HepG2 (cell line): ENCODE data around the gene ANKRD13D. TPM values are rescaled to one million over a fixed set of nuclear protein-coding genes. Genes with fewer than 3 reads are reported as not detected.

ENCODE experiments used
- CBFB ChIP-seq: sonication (generic); formaldehyde crosslinking; IDR thresholded peaks from 2 replicates; pipeline ENCODE4 v1.4.0; 2020; ENCODE audit warnings: missing genetic modification reagents
- E2F2 ChIP-seq: sonication (generic); formaldehyde crosslinking; IDR thresholded peaks from 2 replicates; pipeline ENCODE4 v1.4.0; 2020; ENCODE audit warnings: missing genetic modification reagents, borderline replicate concordance
- EZH2 ChIP-seq: conservative IDR thresholded peaks from 2 replicates; pipeline ENCODE4 v1.6.1; 2012; ENCODE audit warnings: mild to moderate bottlenecking, low read depth, low read length, moderate library complexity
- LCORL ChIP-seq, 2 experiments: fragments of 450-650 bp in 1 of 2; sonication (generic) in 1 of 2; formaldehyde crosslinking in 1 of 2; IDR thresholded peaks; 2 replicates each; pipeline versions ENCODE4 v1.5.0 to v1.6.1; 2017 to 2020; ENCODE audit warnings: antibody characterized with exemption in 1 of 2, missing genetic modification reagents in 1 of 2
- LRRFIP1 ChIP-seq: sonication (generic); formaldehyde crosslinking; conservative IDR thresholded peaks from 2 replicates; pipeline ENCODE4 v1.4.0; 2020; ENCODE audit warnings: missing genetic modification reagents
- MIER2 ChIP-seq: IDR thresholded peaks from 2 replicates; pipeline ENCODE4 v1.6.1; 2016; ENCODE audit warnings: missing biosample characterization, missing genetic modification reagents
- PAWR ChIP-seq: sonication (generic); formaldehyde crosslinking; IDR thresholded peaks from 2 replicates; pipeline ENCODE4 v1.4.0; 2020; ENCODE audit warnings: missing genetic modification reagents, mild to moderate bottlenecking, borderline replicate concordance
- PHF21A ChIP-seq: sonication (generic); formaldehyde crosslinking; IDR thresholded peaks from 2 replicates; pipeline ENCODE4 v1.5.0; 2020; ENCODE audit warnings: mild to moderate bottlenecking, missing genetic modification reagents
- RBAK ChIP-seq: sonication (generic); formaldehyde crosslinking; IDR thresholded peaks from 2 replicates; pipeline ENCODE4 v1.5.1; 2020; ENCODE audit warnings: mild to moderate bottlenecking, missing genetic modification reagents
- SRSF4 ChIP-seq: fragments of 200-400 bp; formaldehyde crosslinking; IDR thresholded peaks from one replicate; pipeline ENCODE4 v1.6.1; 2018; ENCODE audit warnings: mild to moderate bottlenecking, low read depth, low read length, moderate library complexity; ENCODE audit not compliant: poor library complexity, severe bottlenecking
- TOE1 ChIP-seq: sonication (generic); formaldehyde crosslinking; IDR thresholded peaks from 2 replicates; pipeline ENCODE4 v1.4.0; 2020; ENCODE audit warnings: mild to moderate bottlenecking, missing genetic modification reagents
- WIZ ChIP-seq: sonication (generic); formaldehyde crosslinking; IDR thresholded peaks from 2 replicates; pipeline ENCODE4 v1.5.1; 2020; ENCODE audit warnings: mild to moderate bottlenecking, missing genetic modification reagents
- ZKSCAN8 ChIP-seq: IDR thresholded peaks from 2 replicates; pipeline ENCODE4 v1.6.1; 2016; ENCODE audit warnings: borderline replicate concordance, missing genetic modification reagents, missing compliant biosample characterization
- ZNF431 ChIP-seq: sonication (generic); formaldehyde crosslinking; IDR thresholded peaks from 2 replicates; pipeline ENCODE4 v1.9.0; 2022; ENCODE audit warnings: missing genetic modification reagents, low read depth, mild to moderate bottlenecking, borderline replicate concordance
- ZNF883 ChIP-seq: sonication (generic); formaldehyde crosslinking; IDR thresholded peaks from 2 replicates; pipeline ENCODE4 v1.5.1; 2020; ENCODE audit warnings: mild to moderate bottlenecking, missing genetic modification reagents; ENCODE audit errors: not compliant biosample characterization
- ZSCAN30 ChIP-seq: sonication (generic); formaldehyde crosslinking; IDR thresholded peaks from 2 replicates; pipeline ENCODE4 v1.5.0; 2020; ENCODE audit warnings: mild to moderate bottlenecking, missing genetic modification reagents
- ZZZ3 ChIP-seq: sonication (generic); formaldehyde crosslinking; IDR thresholded peaks from 2 replicates; pipeline ENCODE4 v1.4.0; 2020; ENCODE audit warnings: missing genetic modification reagents, mild to moderate bottlenecking, borderline replicate concordance
- polyA plus RNA-seq, 8 experiments: library from polyadenylated mRNA; depleted of rRNA in 3 of 8; stranded (reverse) in 7 of 8; unstranded in 1 of 8; fragments of >200 nt; fragmentation: Illumina TruSeq in 4 of 8; extraction: Trizol in 4 of 8; gene quantifications; 2 replicates each; pipeline versions ENCODE4 v1.2.1 to v1.2.3, GENCODE V29; 2011 to 2016; ENCODE audit warnings: low read depth in 4 of 8, missing spikeins in 1 of 8, mixed read lengths in 1 of 8; ENCODE audit not compliant: insufficient read depth in 1 of 8
- total RNA-seq, 5 experiments: library from RNA; depleted of rRNA; stranded (reverse); fragments of >200 nt; fragmentation: Illumina TruSeq; extraction: Trizol; gene quantifications; 2 replicates each; pipeline ENCODE4 v1.2.3, GENCODE V29; 2016; ENCODE audit warnings: low read depth in 1 of 5
- TF ChIP-seq, protein P1 (sequence below): sonication (generic); formaldehyde crosslinking; IDR thresholded peaks from 2 replicates; pipeline ENCODE4 v1.5.0; 2020; ENCODE audit warnings: missing genetic modification reagents
- TF ChIP-seq, protein P2 (sequence below): sonication (generic); formaldehyde crosslinking; IDR thresholded peaks from 2 replicates; pipeline ENCODE4 v1.4.0; 2020; ENCODE audit warnings: missing genetic modification reagents, low read depth, mild to moderate bottlenecking, borderline replicate concordance
- TF ChIP-seq, protein P3 (sequence below): sonication (generic); formaldehyde crosslinking; conservative IDR thresholded peaks from 2 replicates; pipeline ENCODE4 v1.8.0; 2022; ENCODE audit warnings: low read depth, missing genetic modification reagents
- TF ChIP-seq, protein P4 (sequence below): sonication (generic); formaldehyde crosslinking; IDR thresholded peaks from 2 replicates; pipeline ENCODE4 v1.8.0; 2022; ENCODE audit warnings: mild to moderate bottlenecking, missing genetic modification reagents, moderate library complexity

The ANKRD13D gene
- total and polyA plus RNA-seq, 2 of the 13 experiments (the other 11 are each of a cell fraction or from before 2014, with no cell fraction given): 18.6 to 27.3 TPM

- no peak for TF ChIP-seq LRRFIP1 (CRISPR knock-in tag)
- TF ChIP-seq WIZ (CRISPR knock-in tag): 0 out of 2 replicates have a peak, but pooled peaks have one; percentile 35
- no peak for TF ChIP-seq TOE1 (CRISPR knock-in tag)
- TF ChIP-seq, protein P1, sequence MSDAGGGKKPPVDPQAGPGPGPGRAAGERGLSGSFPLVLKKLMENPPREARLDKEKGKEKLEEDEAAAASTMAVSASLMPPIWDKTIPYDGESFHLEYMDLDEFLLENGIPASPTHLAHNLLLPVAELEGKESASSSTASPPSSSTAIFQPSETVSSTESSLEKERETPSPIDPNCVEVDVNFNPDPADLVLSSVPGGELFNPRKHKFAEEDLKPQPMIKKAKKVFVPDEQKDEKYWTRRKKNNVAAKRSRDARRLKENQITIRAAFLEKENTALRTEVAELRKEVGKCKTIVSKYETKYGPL (CRISPR knock-in tag): no peak
- TF ChIP-seq RBAK: no peak
- no peak for TF ChIP-seq CBFB (CRISPR knock-in tag)
- TF ChIP-seq SRSF4: no peak
- no peak for TF ChIP-seq ZKSCAN8 (CRISPR knock-in tag)
- peak; percentile 62 for TF ChIP-seq PHF21A (CRISPR knock-in tag)
- no peak for TF ChIP-seq MIER2 (CRISPR knock-in tag)
- peak; percentile 5 for TF ChIP-seq ZNF883
- no peak for TF ChIP-seq E2F2 (CRISPR knock-in tag)
- TF ChIP-seq, protein P2, sequence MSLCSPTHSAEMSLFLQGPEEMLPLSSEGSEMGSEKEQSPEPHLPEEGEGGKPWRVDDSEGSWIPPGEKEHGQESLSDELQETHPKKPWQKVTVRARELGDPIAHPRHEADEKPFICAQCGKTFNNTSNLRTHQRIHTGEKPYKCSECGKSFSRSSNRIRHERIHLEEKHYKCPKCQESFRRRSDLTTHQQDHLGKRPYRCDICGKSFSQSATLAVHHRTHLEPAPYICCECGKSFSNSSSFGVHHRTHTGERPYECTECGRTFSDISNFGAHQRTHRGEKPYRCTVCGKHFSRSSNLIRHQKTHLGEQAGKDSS: no peak; the same call in 1 of the 2 replicates
- peak; percentile 66; the same call in 1 of the 2 replicates for TF ChIP-seq ZNF431
- TF ChIP-seq PAWR (CRISPR knock-in tag): no peak
- no peak for TF ChIP-seq EZH2
- TF ChIP-seq ZSCAN30 (CRISPR knock-in tag): no peak
- TF ChIP-seq ZZZ3 (CRISPR knock-in tag): no peak
- TF ChIP-seq, protein P3, sequence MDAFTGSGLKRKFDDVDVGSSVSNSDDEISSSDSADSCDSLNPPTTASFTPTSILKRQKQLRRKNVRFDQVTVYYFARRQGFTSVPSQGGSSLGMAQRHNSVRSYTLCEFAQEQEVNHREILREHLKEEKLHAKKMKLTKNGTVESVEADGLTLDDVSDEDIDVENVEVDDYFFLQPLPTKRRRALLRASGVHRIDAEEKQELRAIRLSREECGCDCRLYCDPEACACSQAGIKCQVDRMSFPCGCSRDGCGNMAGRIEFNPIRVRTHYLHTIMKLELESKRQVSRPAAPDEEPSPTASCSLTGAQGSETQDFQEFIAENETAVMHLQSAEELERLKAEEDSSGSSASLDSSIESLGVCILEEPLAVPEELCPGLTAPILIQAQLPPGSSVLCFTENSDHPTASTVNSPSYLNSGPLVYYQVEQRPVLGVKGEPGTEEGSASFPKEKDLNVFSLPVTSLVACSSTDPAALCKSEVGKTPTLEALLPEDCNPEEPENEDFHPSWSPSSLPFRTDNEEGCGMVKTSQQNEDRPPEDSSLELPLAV (CRISPR knock-in tag): no peak
- no peak for TF ChIP-seq LCORL (IDR thresholded peaks at IDR 0.05)
- TF ChIP-seq LCORL (CRISPR knock-in tag; IDR thresholded peaks at IDR 0.05): peak; percentile 32; the same call in 1 of the 2 replicates
- TF ChIP-seq, protein P4, sequence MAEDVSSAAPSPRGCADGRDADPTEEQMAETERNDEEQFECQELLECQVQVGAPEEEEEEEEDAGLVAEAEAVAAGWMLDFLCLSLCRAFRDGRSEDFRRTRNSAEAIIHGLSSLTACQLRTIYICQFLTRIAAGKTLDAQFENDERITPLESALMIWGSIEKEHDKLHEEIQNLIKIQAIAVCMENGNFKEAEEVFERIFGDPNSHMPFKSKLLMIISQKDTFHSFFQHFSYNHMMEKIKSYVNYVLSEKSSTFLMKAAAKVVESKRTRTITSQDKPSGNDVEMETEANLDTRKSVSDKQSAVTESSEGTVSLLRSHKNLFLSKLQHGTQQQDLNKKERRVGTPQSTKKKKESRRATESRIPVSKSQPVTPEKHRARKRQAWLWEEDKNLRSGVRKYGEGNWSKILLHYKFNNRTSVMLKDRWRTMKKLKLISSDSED (CRISPR knock-in tag): no peak
Observed at GRCh38 chr11:67303132-67303834, 14.2 kb downstream of the ANKRD13D start, which contains the start of gene SSH3 (continued).
